HEK293 (cell line): ENCODE results near the gene C16orf92.

Source experiments
- CTCF ChIA-PET: fragments of 350-600 bp; formaldehyde crosslinking; extraction: SDS; loops from one replicate; lab custom pipeline; 2021; ENCODE audit warnings: antibody characterized with exemption; lab: Yijun Ruan, JAX
- POLR2A ChIA-PET: fragments of 300-600 bp; formaldehyde crosslinking; extraction: SDS; loops from one replicate; lab custom pipeline; 2020; ENCODE audit warnings: antibody characterized with exemption, inconsistent platforms; lab: Yijun Ruan, JAX
- H3K27ac ChIP-seq: fragments of 200-500 bp; sonication (Bioruptor generic); 2 replicates; pipeline ENCODE4 v1.5.1; 2014; ENCODE audit warnings: low read depth, low read length, control low read depth, inconsistent platforms; ENCODE audit errors: extremely low read depth
- H3K36me3 ChIP-seq, 2 experiments: fragments of 200-500 bp in 1 of 2; sonication (Bioruptor generic) in 1 of 2; 1 replicate in 1 of 2; 2 replicates in 1 of 2; pipeline ENCODE4 v1.5.1; 2014 to 2017; ENCODE audit warnings: inconsistent platforms in 2 of 2, low read length in 2 of 2; ENCODE audit not compliant: control insufficient read depth in 2 of 2, insufficient read depth in 1 of 2
- H3K4me1 ChIP-seq: fragments of 200-500 bp; sonication (Bioruptor generic); 2 replicates; pipeline ENCODE4 v1.5.1; 2014; ENCODE audit warnings: mild to moderate bottlenecking, low read length, inconsistent platforms; ENCODE audit not compliant: control insufficient read depth, insufficient read depth
- H3K4me3 ChIP-seq: 2 replicates; pipeline ENCODE4 v1.5.1; 2011; ENCODE audit warnings: low read depth, mild to moderate bottlenecking, control low read depth, low read length, moderate library complexity
- H3K9me3 ChIP-seq: fragments of 200-500 bp; sonication (Bioruptor generic); 2 replicates; pipeline ENCODE4 v1.5.1; 2014; ENCODE audit warnings: low read depth, low read length, inconsistent platforms; ENCODE audit not compliant: control insufficient read depth, insufficient read depth
- BCL6B ChIP-seq: fragments of 450-650 bp; formaldehyde crosslinking; IDR thresholded peaks from 2 replicates; pipeline ENCODE4 v1.5.1; 2017; ENCODE audit warnings: missing biosample characterization, missing genetic modification characterization
- HOXA7 ChIP-seq: sonication (generic); formaldehyde crosslinking; IDR thresholded peaks from 2 replicates; pipeline ENCODE4 v1.8.1; 2022; ENCODE audit warnings: missing genetic modification reagents, borderline replicate concordance
- PRDM2 ChIP-seq: fragments of 450-650 bp; formaldehyde crosslinking; IDR thresholded peaks from 2 replicates; pipeline ENCODE4 v1.5.1; 2016; ENCODE audit warnings: missing biosample characterization, missing genetic modification characterization, borderline replicate concordance
- RBAK ChIP-seq: fragments of 450-650 bp; formaldehyde crosslinking; IDR thresholded peaks from 2 replicates; pipeline ENCODE4 v1.5.1; 2016; ENCODE audit warnings: missing biosample characterization, missing genetic modification characterization
- SCRT2 ChIP-seq: fragments of 450-650 bp; formaldehyde crosslinking; IDR thresholded peaks from 2 replicates; pipeline ENCODE4 v1.5.1; 2016; ENCODE audit warnings: missing biosample characterization, missing genetic modification characterization
- ZBTB17 ChIP-seq: fragments of 450-650 bp; formaldehyde crosslinking; IDR thresholded peaks from 2 replicates; pipeline ENCODE4 v1.5.1; 2016; ENCODE audit warnings: missing biosample characterization, missing genetic modification characterization
- ZBTB20 ChIP-seq: fragments of 450-650 bp; formaldehyde crosslinking; IDR thresholded peaks from 2 replicates; pipeline ENCODE4 v1.5.1; 2016; ENCODE audit warnings: missing biosample characterization, missing genetic modification characterization
- ZFP3 ChIP-seq: fragments of 450-650 bp; formaldehyde crosslinking; IDR thresholded peaks from 2 replicates; pipeline ENCODE4 v1.5.1; 2016; ENCODE audit warnings: low read depth, missing biosample characterization, missing genetic modification characterization
- ZFP69B ChIP-seq: fragments of 450-650 bp; formaldehyde crosslinking; IDR thresholded peaks from 2 replicates; pipeline ENCODE4 v1.5.1; 2016; ENCODE audit warnings: missing biosample characterization, missing genetic modification characterization
- ZNF10 ChIP-seq: fragments of 450-650 bp; formaldehyde crosslinking; IDR thresholded peaks from 2 replicates; pipeline ENCODE4 v1.5.1; 2017; ENCODE audit warnings: missing biosample characterization, missing genetic modification characterization
- ZNF133 ChIP-seq: fragments of 450-650 bp; formaldehyde crosslinking; IDR thresholded peaks from 2 replicates; pipeline ENCODE4 v1.5.1; 2016; ENCODE audit warnings: missing biosample characterization, missing genetic modification characterization
- ZNF140 ChIP-seq: fragments of 450-650 bp; formaldehyde crosslinking; IDR thresholded peaks from 2 replicates; pipeline ENCODE4 v1.5.1; 2016; ENCODE audit warnings: missing biosample characterization, missing genetic modification characterization
- ZNF169 ChIP-seq: fragments of 450-650 bp; formaldehyde crosslinking; IDR thresholded peaks from 2 replicates; pipeline ENCODE4 v1.5.1; 2016; ENCODE audit warnings: missing biosample characterization, missing genetic modification characterization
- ZNF26 ChIP-seq: fragments of 450-650 bp; formaldehyde crosslinking; IDR thresholded peaks from 2 replicates; pipeline ENCODE4 v1.5.1; 2016; ENCODE audit warnings: missing biosample characterization, missing genetic modification characterization
- ZNF292 ChIP-seq: fragments of 450-650 bp; formaldehyde crosslinking; IDR thresholded peaks from 2 replicates; pipeline ENCODE4 v1.5.1; 2016; ENCODE audit warnings: low read depth, missing biosample characterization, missing genetic modification characterization, borderline replicate concordance
- ZNF324 ChIP-seq: fragments of 450-650 bp; formaldehyde crosslinking; IDR thresholded peaks from 2 replicates; pipeline ENCODE4 v1.5.1; 2016; ENCODE audit warnings: missing biosample characterization, missing genetic modification characterization
- ZNF391 ChIP-seq: fragments of 450-650 bp; formaldehyde crosslinking; IDR thresholded peaks from 2 replicates; pipeline ENCODE4 v1.5.1; 2016; ENCODE audit warnings: low read depth, missing biosample characterization, missing genetic modification characterization, borderline replicate concordance
- ZNF433 ChIP-seq: fragments of 450-650 bp; formaldehyde crosslinking; IDR thresholded peaks from 2 replicates; pipeline ENCODE4 v1.5.1; 2016; ENCODE audit warnings: missing biosample characterization, missing genetic modification characterization, low read depth
- ZNF488 ChIP-seq: fragments of 450-650 bp; formaldehyde crosslinking; IDR thresholded peaks from 2 replicates; pipeline ENCODE4 v1.5.1; 2016; ENCODE audit warnings: missing biosample characterization, missing genetic modification characterization
- ZNF513 ChIP-seq: fragments of 450-650 bp; IDR thresholded peaks from 2 replicates; pipeline ENCODE4 v1.5.1; 2018; ENCODE audit warnings: missing biosample characterization, missing genetic modification characterization
- ZNF624 ChIP-seq: fragments of 450-650 bp; formaldehyde crosslinking; IDR thresholded peaks from 2 replicates; pipeline ENCODE4 v1.5.1; 2017; ENCODE audit warnings: missing biosample characterization, missing genetic modification characterization
- ZNF629 ChIP-seq: fragments of 450-650 bp; formaldehyde crosslinking; IDR thresholded peaks from 2 replicates; pipeline ENCODE4 v1.5.1; 2017; ENCODE audit warnings: missing biosample characterization, missing genetic modification characterization
- ZNF664 ChIP-seq: fragments of 450-650 bp; formaldehyde crosslinking; IDR thresholded peaks from 2 replicates; pipeline ENCODE4 v1.5.1; 2016; ENCODE audit warnings: missing biosample characterization, missing genetic modification characterization
- ZNF701 ChIP-seq: fragments of 450-650 bp; formaldehyde crosslinking; IDR thresholded peaks from 2 replicates; pipeline ENCODE4 v1.5.1; 2016; ENCODE audit warnings: missing biosample characterization, missing genetic modification characterization
- ZNF707 ChIP-seq: fragments of 450-650 bp; formaldehyde crosslinking; IDR thresholded peaks from 2 replicates; pipeline ENCODE4 v1.5.1; 2016; ENCODE audit warnings: missing biosample characterization, missing genetic modification characterization
- ZNF830 ChIP-seq: fragments of 450-650 bp; IDR thresholded peaks from 2 replicates; pipeline ENCODE4 v1.5.0; 2018; ENCODE audit warnings: missing biosample characterization, missing genetic modification characterization, low read depth, mild to moderate bottlenecking, moderate library complexity
- ZSCAN30 ChIP-seq: fragments of 450-650 bp; IDR thresholded peaks from 2 replicates; pipeline ENCODE4 v1.5.1; 2018; ENCODE audit warnings: missing biosample characterization, mild to moderate bottlenecking, missing genetic modification characterization, moderate library complexity

C16orf92 gene

GRCh38 chr16:30065102-30065942 is 42.3 kb downstream of the C16orf92 start, which contains the start of gene ALDOA:
Gene ALDOA, plus strand, starts transcription at chr16:30065760. Its CDS starts 1,138 bp downstream, at chr16:30066898.
- ChIA-PET POLR2A (interaction anchor here (0.6 to 3.6 kb wide), 37 partner anchors 11 to 1387 kb away, joined by 3 to 70 read pairs (median 4); partner anchors contain the start of genes CORO1A, FBRS, HIRIP3 and MAPK3), CTCF (interaction anchor here (0.6 to 3.6 kb wide), 8 partner anchors 8 to 345 kb away, joined by 3 to 25 read pairs (median 4); partner anchors contain the start of gene TLCD3B)
- Histone ChIP-seq H3K4me3 (peak within 1 kb of the TSS; percentile 94), H3K27ac (peak within 1 kb of the TSS; percentile 100), H3K4me1 (peaks cover 2% of the 10 kb centered on the region; the same call in 1 of the 2 replicates), H3K9me3 (no peaks in the 10 kb centered on the region), H3K36me3 (peaks cover 16 to 47% of the 10 kb centered on the region in 2 experiments; a peak in 2 of 3 replicates)
- TF ChIP-seq ZBTB20 (tag by site-specific recombination) (peak; percentile 98), ZNF488 (tag by site-specific recombination) (no peak; the same call in 1 of the 2 replicates), ZNF324 (tag by site-specific recombination) (peak; percentile 95), ZNF169 (tag by site-specific recombination) (0 out of 2 replicates have a peak, but pooled peaks have one; percentile 52), ZNF140 (no peak), ZNF513 (tag by site-specific recombination) (no peak), ZNF629 (peak; percentile 93), ZBTB17 (tag by site-specific recombination) (peak; percentile 99), ZNF133 (tag by site-specific recombination) (no peak), RBAK (no peak), ZNF624 (tag by site-specific recombination) (no peak), PRDM2 (tag by site-specific recombination) (no peak; the same call in 1 of the 2 replicates), HOXA7 (CRISPR knock-in tag) (no peak), ZNF26 (tag by site-specific recombination) (no peak), ZNF664 (tag by site-specific recombination) (no peak), ZFP3 (tag by site-specific recombination) (no peak), BCL6B (tag by site-specific recombination) (no peak), ZNF10 (peak; percentile 37), ZNF701 (tag by site-specific recombination) (no peak), ZNF433 (tag by site-specific recombination) (no peak), SCRT2 (tag by site-specific recombination) (no peak), ZNF391 (tag by site-specific recombination) (peak; percentile 80; the same call in 1 of the 2 replicates), ZNF707 (tag by site-specific recombination) (no peak), ZNF292 (no peak), ZFP69B (tag by site-specific recombination) (peak; percentile 71), ZSCAN30 (tag by site-specific recombination) (peak; percentile 77), ZNF830 (tag by site-specific recombination) (no peak)
